Fibroblast of lung (primary cell): ENCODE results near the gene RAPH1.

Experiments used
- CTCF ChIP-seq, 2 donors: IDR thresholded peaks in 1 of 2; conservative IDR thresholded peaks in 1 of 2; 1 replicate in 1 of 2; 2 replicates in 1 of 2; pipeline ENCODE4 v1.5.1; 2011 to 2012; ENCODE audit warnings: low read length in 2 of 2, control low read depth in 1 of 2, inconsistent platforms in 1 of 2, low read depth in 1 of 2, mild to moderate bottlenecking in 1 of 2
- EZH2 ChIP-seq: IDR thresholded peaks from 2 replicates; pipeline ENCODE4 v1.5.1; 2012; ENCODE audit warnings: low read length, control low read depth, mild to moderate bottlenecking; ENCODE audit errors: missing control alignments

GRCh38 chr2:203383038-203383437 is 152.1 kb downstream of the RAPH1 start:
- TF ChIP-seq CTCF (conservative IDR thresholded peaks at IDR 0.05 in 1 of 2, IDR thresholded peaks at IDR 0.05 in 1 of 2; ENCODE audit: low read depth in 1 of 2, low read length in 2 of 2): no peak
- TF ChIP-seq EZH2: no peak
